HG02973 (cell line): ENCODE data around the gene KRT25.

Source experiments
- ATAC-seq: cut with Tn5 transposase; IDR thresholded peaks from one replicate; pipeline ENCODE4 v1.9.1; 2021; ENCODE audit warnings: moderate library complexity; ENCODE audit not compliant: unreplicated experiment

Gene KRT25, protein sequence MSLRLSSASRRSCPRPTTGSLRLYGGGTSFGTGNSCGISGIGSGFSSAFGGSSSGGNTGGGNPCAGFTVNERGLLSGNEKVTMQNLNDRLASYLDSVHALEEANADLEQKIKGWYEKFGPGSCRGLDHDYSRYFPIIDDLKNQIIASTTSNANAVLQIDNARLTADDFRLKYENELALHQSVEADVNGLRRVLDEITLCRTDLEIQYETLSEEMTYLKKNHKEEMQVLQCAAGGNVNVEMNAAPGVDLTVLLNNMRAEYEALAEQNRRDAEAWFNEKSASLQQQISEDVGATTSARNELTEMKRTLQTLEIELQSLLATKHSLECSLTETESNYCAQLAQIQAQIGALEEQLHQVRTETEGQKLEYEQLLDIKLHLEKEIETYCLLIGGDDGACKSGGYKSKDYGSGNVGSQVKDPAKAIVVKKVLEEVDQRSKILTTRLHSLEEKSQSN

GRCh38 chr17:40755231-40755630 lies at the start of gene KRT25:
TSS of gene KRT25 (minus strand) at chr17:40755331. CDS start at chr17:40755271, 60 bp downstream.
- no peak for ATAC-seq

GRCh38 chr17:40803617-40804082 lies 48.5 kb upstream of the KRT25 start:
- ATAC-seq, result no peak

- ATAC-seq, result no peak
Measured at GRCh38 chr17:40801157-40801556, 46.0 kb upstream of the KRT25 start.

GRCh38 chr17:40800381-40800780 lies 45.2 kb upstream of the KRT25 start:
- no peak for ATAC-seq

DNA sequence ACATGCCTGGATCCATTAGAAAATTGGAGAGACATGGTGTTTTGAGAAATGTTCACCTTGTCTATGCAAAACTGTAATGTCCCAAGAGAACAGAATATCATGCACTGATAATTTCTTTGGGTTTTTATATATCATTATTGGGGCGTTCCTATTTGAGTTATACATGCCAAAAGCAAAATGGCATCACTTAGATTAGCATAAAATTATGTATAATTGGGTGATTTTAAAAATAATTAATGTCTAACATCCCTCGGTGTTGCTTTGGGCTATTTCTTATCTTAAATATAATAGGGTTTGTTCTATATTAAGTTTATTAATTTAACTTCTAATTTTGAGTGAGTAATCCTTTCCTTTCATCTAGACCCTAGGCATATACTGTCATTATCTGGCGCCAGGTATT lies 44.7 kb upstream of the KRT25 start, which contains the start of gene KRT28:
Gene KRT28, minus strand, starts transcription at position 101 of the 400 bp plus-strand sequence. Its CDS starts 66 bp downstream, at position 35.
- no peak for ATAC-seq

- ATAC-seq, result no peak
Measured at GRCh38 chr17:40796846-40797245, 41.7 kb upstream of the KRT25 start.

- no peak for ATAC-seq
Measured at GRCh38 chr17:40795019-40795667, 40.0 kb upstream of the KRT25 start.

DNA sequence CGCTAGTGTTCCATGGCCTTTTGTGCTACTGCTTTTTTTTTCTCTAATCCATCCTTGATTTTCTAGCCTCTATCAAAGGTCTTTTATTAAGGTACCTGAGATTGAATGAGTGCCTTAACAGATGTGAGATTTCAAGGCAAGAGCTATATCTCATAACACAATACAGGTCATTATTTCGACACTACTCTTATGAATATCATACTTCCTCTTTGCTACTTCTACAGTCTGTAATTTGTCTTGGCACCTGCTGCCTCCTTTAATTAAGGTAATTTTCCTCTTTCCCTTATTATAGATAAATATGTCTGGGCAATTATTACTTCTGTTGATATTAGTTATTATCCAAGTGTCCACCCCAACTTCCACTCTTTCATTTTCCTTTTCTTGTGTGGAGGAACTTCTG lies 39.3 kb upstream of the KRT25 start:
- ATAC-seq, result no peak

DNA sequence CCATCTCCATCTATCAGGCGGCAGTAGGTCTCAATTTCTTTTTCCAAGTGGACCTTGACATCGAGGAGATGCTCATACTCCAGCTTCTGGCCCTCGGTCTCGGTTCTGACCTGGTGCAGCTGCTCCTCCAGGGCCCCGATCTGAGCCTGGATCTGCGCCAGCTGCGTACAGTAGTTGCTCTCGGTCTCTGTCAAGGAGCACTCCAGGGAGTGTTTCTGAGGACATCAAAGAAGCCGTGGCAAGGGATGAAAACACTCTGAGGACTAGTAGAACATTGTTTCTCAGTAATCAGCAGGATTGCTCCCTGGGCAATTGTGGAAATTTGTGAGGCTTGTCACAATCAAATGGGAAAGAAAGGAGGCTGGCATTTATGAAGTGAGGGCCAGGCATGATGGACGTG lies 38.7 kb upstream of the KRT25 start:
- ATAC-seq, result no peak

GRCh38 chr17:40791787-40792436 lies 36.8 kb upstream of the KRT25 start:
- no peak for ATAC-seq

DNA sequence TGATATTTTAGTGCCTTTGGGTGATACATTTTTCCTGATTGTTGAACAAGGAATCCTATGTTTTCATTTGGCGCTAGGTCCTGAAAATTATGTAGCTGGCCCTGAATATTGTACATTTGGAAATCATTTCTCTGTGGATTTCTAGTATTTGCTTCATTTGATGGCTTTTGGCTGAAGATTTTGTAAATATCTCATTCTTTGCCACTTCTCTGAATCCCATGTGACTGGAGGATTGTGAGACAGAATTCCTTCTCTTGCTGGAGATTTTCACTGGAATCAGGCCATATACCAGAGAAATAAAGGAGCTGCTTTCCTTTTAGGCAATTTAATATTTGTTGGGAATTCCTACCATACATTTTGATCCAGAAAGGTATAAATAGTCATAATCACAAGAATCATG lies 36.0 kb upstream of the KRT25 start:
- ATAC-seq, result no peak

- no peak for ATAC-seq
Measured at GRCh38 chr17:40782450-40782849, 27.3 kb upstream of the KRT25 start, which contains the start of gene KRT27. TSS of gene KRT27 (minus strand) at chr17:40782550. CDS start at chr17:40782493, 57 bp downstream.

- no peak for ATAC-seq
Measured at GRCh38 chr17:40779181-40779909, 24.2 kb upstream of the KRT25 start.

DNA sequence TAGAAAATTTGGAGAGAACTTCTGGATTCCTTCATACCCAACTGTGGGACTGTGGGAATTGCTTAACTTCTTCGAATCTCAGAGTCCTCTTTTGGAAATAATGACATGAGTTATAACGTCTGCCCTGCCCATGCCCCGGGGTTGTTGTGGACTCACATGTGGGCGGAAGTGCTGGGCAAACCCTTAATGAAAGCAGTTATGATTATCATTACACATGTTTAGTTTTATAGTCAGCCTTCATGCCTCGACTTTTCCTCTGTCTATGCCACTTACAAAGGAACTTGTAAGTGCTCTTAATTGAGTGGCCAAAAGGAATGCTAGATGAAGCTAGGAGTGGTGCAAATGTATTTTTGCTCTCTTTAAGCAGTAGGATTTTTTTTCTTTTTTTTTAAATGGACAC lies 23.3 kb upstream of the KRT25 start:
- no peak for ATAC-seq

DNA sequence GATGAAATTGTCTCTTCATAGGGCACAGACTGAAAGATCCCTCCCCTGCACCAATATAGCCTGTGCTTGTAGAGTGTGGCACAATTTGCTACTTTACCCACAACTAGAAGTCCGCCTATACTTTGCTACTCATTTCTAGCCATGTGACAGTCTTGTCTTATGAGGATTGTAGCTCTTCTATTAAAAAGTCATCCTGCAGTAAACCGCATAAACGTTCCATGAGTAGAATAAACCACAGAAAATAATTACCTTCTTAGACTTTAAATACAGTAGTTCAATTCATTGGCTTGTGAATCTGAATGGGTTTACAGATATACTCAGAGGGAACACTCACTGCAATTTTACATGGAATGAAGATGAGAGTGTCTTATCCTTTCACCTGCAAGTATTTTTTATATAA lies 22.8 kb upstream of the KRT25 start:
- ATAC-seq, result no peak

- no peak for ATAC-seq
Measured at GRCh38 chr17:40777459-40777858, 22.3 kb upstream of the KRT25 start.

DNA sequence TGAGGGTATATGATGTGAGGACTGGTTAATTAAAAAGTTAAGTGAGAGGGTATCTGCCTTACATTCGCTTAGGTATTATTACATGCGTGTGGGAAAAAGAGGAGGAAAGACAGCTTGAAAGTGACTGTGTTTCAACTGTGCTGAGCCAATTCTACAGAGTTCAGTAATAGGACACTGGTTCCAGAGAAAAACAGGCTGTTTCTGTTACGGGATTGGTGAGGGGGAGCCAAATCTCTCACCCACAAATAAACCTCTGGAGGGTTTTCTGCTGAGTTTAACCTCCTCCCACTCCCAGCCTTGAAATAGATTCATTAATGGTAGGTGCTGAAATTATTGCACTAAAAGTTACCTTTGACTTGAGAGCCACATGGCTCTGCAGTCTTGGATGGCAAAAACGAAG lies 20.8 kb upstream of the KRT25 start:
- no peak for ATAC-seq

- ATAC-seq, result no peak
Measured at GRCh38 chr17:40772101-40772500, 17.0 kb upstream of the KRT25 start, which contains the start of gene KRT26. TSS of gene KRT26 (minus strand) at chr17:40772201. CDS start at chr17:40772113, 88 bp downstream.

- no peak for ATAC-seq
Measured at GRCh38 chr17:40765657-40766056, 10.5 kb upstream of the KRT25 start.

- no peak for ATAC-seq
Measured at GRCh38 chr17:40763752-40764151, 8.6 kb upstream of the KRT25 start.
